K562 (cell line): ENCODE measurements around the gene CYTH1. TPM values are rescaled to one million over a fixed set of nuclear protein-coding genes. Genes with fewer than 3 reads are reported as not detected.
A peak's percentile ranks its signal among the peaks of the same experiment; 100 is the strongest.

ENCODE experiments used
- ATAC-seq: fragments of 200-7000 bp; cut with Tn5 transposase; 3 replicates; pipeline ENCODE4 v1.9.1; 2020; ENCODE audit warnings: moderate library complexity
- BruUV-seq: library from RNA; stranded (reverse); fragments of 400-500 nt; replicated peaks from 2 replicates; lab custom pipeline; 2021; lab: Mats Ljungman, UMichigan
- CTCF ChIA-PET: fragments of 300-600 bp; formaldehyde crosslinking; extraction: SDS; loops from one replicate; lab custom pipeline; 2021; ENCODE audit warnings: low intra/inter-chr PET ratio; lab: Yijun Ruan, JAX
- POLR2A ChIA-PET: fragments of 300-600, 350-650 bp; sonication (Branson Sonifier 250); formaldehyde crosslinking; extraction: SDS; loops from one replicate; lab custom pipeline; 2021; ENCODE audit warnings: antibody characterized with exemption, inconsistent platforms; lab: Yijun Ruan, JAX
- DNase-seq, 4 experiments: peaks; one replicate each; pipeline versions ENCODE4 v3.0.0 to v3.0.0-alpha.2; 2011 to 2018; ENCODE audit warnings: low spot score in 3 of 4, mixed read lengths in 3 of 4; ENCODE audit errors: extremely low read depth in 1 of 4
- FAIRE-seq: peaks from 2 replicates; lab custom pipeline; 2011; peaks lifted over from hg19 to GRCh38; lab: Jason Lieb, UNC
- H2AFZ ChIP-seq: 2 replicates; pipeline ENCODE4 v1.6.0; 2011; ENCODE audit warnings: low read depth, low read length, control low read depth, inconsistent platforms
- H3K27ac ChIP-seq: fragments of 200-600 bp; 3 replicates; pipeline ENCODE4 v1.8.0; 2011; ENCODE audit warnings: low read depth, mild to moderate bottlenecking, control low read depth, inconsistent platforms, low read length, moderate library complexity, mixed read lengths; ENCODE audit errors: extremely low read depth
- H3K27me3 ChIP-seq, 2 experiments: fragments of 300-600 bp in 1 of 2; 2 replicates in 1 of 2; 3 replicates in 1 of 2; pipeline versions ENCODE4 v1.6.0 to v1.8.0; 2011; ENCODE audit warnings: inconsistent platforms in 2 of 2, low read length in 2 of 2, mild to moderate bottlenecking in 1 of 2, mixed read lengths in 1 of 2, moderate library complexity in 1 of 2; ENCODE audit not compliant: control insufficient read depth in 2 of 2, insufficient read depth in 2 of 2
- H3K36me3 ChIP-seq: fragments of 300-600 bp; 3 replicates; pipeline ENCODE4 v1.8.0; 2011; ENCODE audit warnings: mild to moderate bottlenecking, low read length, inconsistent platforms; ENCODE audit not compliant: control insufficient read depth, insufficient read depth
- H3K4me1 ChIP-seq, 2 experiments: fragments of 200-600 bp in 1 of 2; replicated peaks in 1 of 2; 2 replicates in 1 of 2; 3 replicates in 1 of 2; pipeline versions ENCODE4 v1.5.1 to v1.8.0; 2011; ENCODE audit warnings: inconsistent platforms in 2 of 2, low read length in 2 of 2, mild to moderate bottlenecking in 1 of 2, mixed read lengths in 1 of 2, moderate library complexity in 1 of 2; ENCODE audit not compliant: control insufficient read depth in 2 of 2, insufficient read depth in 2 of 2
- H3K4me2 ChIP-seq: 2 replicates; pipeline ENCODE4 v1.6.1; 2011; ENCODE audit warnings: low read length, control low read depth, inconsistent platforms, mixed read lengths; ENCODE audit not compliant: insufficient read depth
- H3K4me3 ChIP-seq: fragments of 200-600 bp; sonication (generic), shearing (Covaris generic); 2 replicates; pipeline ENCODE4 v1.5.1; 2016; ENCODE audit warnings: control low read depth, inconsistent platforms
- H3K79me2 ChIP-seq: fragments of 200-600 bp; 3 replicates; pipeline ENCODE4 v1.8.0; 2011; ENCODE audit warnings: low read length, inconsistent platforms; ENCODE audit not compliant: control insufficient read depth, insufficient read depth
- H3K9ac ChIP-seq, 2 experiments: 2 replicates each; pipeline versions ENCODE4 v1.6.0 to v1.6.1; 2011; ENCODE audit warnings: low read depth in 2 of 2, low read length in 2 of 2, control low read depth in 1 of 2, inconsistent platforms in 1 of 2, mild to moderate bottlenecking in 1 of 2, mixed read lengths in 1 of 2; ENCODE audit not compliant: insufficient read depth in 1 of 2
- H3K9me1 ChIP-seq: one replicate; pipeline ENCODE4 v1.6.0; 2011; ENCODE audit warnings: inconsistent platforms, mild to moderate bottlenecking, low read length, moderate library complexity; ENCODE audit not compliant: control insufficient read depth, insufficient read depth
- H3K9me3 ChIP-seq: replicated peaks from 2 replicates; pipeline ENCODE4 v1.5.1; 2011; ENCODE audit warnings: low read depth, low read length, inconsistent platforms; ENCODE audit not compliant: control insufficient read depth, insufficient read depth
- H4K20me1 ChIP-seq: replicated peaks from 2 replicates; pipeline ENCODE4 v1.6.1; 2011; ENCODE audit warnings: low read length, inconsistent platforms, mixed read lengths; ENCODE audit not compliant: control insufficient read depth, insufficient read depth
- BRD9 ChIP-seq: fragments of 450-650 bp; IDR thresholded peaks from 2 replicates; pipeline ENCODE4 v1.6.1; 2018; ENCODE audit warnings: low read depth; ENCODE audit not compliant: partially characterized antibody
- DPF2 ChIP-seq: fragments of 450-650 bp; IDR thresholded peaks from 2 replicates; pipeline ENCODE4 v1.6.1; 2016
- GABPA ChIP-seq: fragments of 200-800 bp; sonication (Bioruptor generic); conservative IDR thresholded peaks from 2 replicates; pipeline ENCODE4 v1.6.1; 2016; ENCODE audit warnings: low read depth, missing genetic modification characterization, missing compliant biosample characterization
- KLF1 ChIP-seq: fragments of 450-650 bp; IDR thresholded peaks from 2 replicates; pipeline ENCODE4 v1.6.1; 2016; ENCODE audit warnings: missing genetic modification characterization, missing compliant biosample characterization
- NR4A1 ChIP-seq, 2 experiments: fragments of 250-450 bp in 1 of 2; fragments of 450-650 bp in 1 of 2; sonication (Bioruptor Pico) in 1 of 2; IDR thresholded peaks; 2 replicates each; pipeline versions ENCODE4 v1.4.0 to v1.6.1; 2016 to 2020; ENCODE audit warnings: mild to moderate bottlenecking in 2 of 2, missing compliant biosample characterization in 1 of 2, missing genetic modification characterization in 1 of 2, moderate library complexity in 1 of 2
- RUNX1 ChIP-seq: sonication (generic); IDR thresholded peaks from 2 replicates; pipeline ENCODE4 v1.6.1; 2016; ENCODE audit warnings: antibody characterized with exemption, low read depth
- ZFP1 ChIP-seq: fragments of 450-650 bp; formaldehyde crosslinking; IDR thresholded peaks from 2 replicates; pipeline ENCODE4 v1.4.0; 2020; ENCODE audit warnings: mild to moderate bottlenecking, mixed read lengths
- ZFP30 ChIP-seq: fragments of 250-450 bp; sonication (Bioruptor Pico); IDR thresholded peaks from 2 replicates; pipeline ENCODE4 v1.8.0; 2022; ENCODE audit warnings: moderate library complexity, mild to moderate bottlenecking, inconsistent platforms, borderline replicate concordance
- WGBS: fragments of 100-300 bp; shearing (Covaris generic); methylation state at CpG from one replicate; pipeline ENCODE4 v1.1.6; 2016; ENCODE audit warnings: low coverage, mixed read lengths; ENCODE audit not compliant: insufficient coverage; ENCODE audit errors: missing lambda C conversion rate; 5-methylcytosine and 5-hydroxymethylcytosine counted together
- in situ Hi-C: fragments of 300-500 bp; cut with MboI; formaldehyde crosslinking; loops from 4 replicates; pipeline ENCODE4 v1.15.0; 2018; ENCODE audit warnings: inconsistent platforms, mixed read lengths
- intact Hi-C: fragments of 100-400 bp; cut with micrococcal nuclease; formaldehyde crosslinking; loops from 2 replicates; pipeline ENCODE4 v1.14.2; 2022
- polyA plus RNA-seq, 8 experiments: library from polyadenylated mRNA; depleted of rRNA in 4 of 8; stranded (reverse) in 5 of 8; unstranded in 3 of 8; fragments of >200 nt; fragmentation: Nextera tagmentation in 2 of 8; fragmentation: Illumina TruSeq in 1 of 8; extraction: Ambion mirVana in 2 of 8; extraction: Trizol in 1 of 8; gene quantifications; 2 replicates each; pipeline versions ENCODE4 v1.2.1 to v1.2.3, GENCODE V29; 2011 to 2014; ENCODE audit warnings: inconsistent platforms in 1 of 8, missing spikeins in 1 of 8
- total RNA-seq, 7 experiments: library from RNA; depleted of rRNA in 6 of 7; stranded (reverse); fragments of >200 nt in 6 of 7; fragmentation: Illumina TruSeq in 2 of 7; extraction: Trizol in 2 of 7; gene quantifications; 2 replicates each; pipeline versions ENCODE4 v1.2.1 to v1.2.3, GENCODE V29; 2011 to 2021; ENCODE audit warnings: low replicate concordance in 1 of 7
- TF ChIP-seq, protein P1 (sequence below): fragments of 450-650 bp; IDR thresholded peaks from 2 replicates; pipeline ENCODE4 v1.6.1; 2016; ENCODE audit warnings: mild to moderate bottlenecking
- TF ChIP-seq, protein P2 (sequence below): fragments of 450-650 bp; conservative IDR thresholded peaks from 2 replicates; pipeline ENCODE4 v1.6.1; 2016; ENCODE audit warnings: missing genetic modification characterization, low read depth, mild to moderate bottlenecking, control low read depth, missing compliant biosample characterization
- TF ChIP-seq, protein P3 (sequence below): fragments of 250-450 bp; sonication (Bioruptor Pico); IDR thresholded peaks from 2 replicates; pipeline ENCODE4 v1.5.1; 2021; ENCODE audit warnings: mild to moderate bottlenecking
- TF ChIP-seq, protein P4 (sequence below): fragments of 250-450 bp; sonication (Bioruptor Pico); IDR thresholded peaks from 2 replicates; pipeline ENCODE4 v1.4.0; 2020
- TF ChIP-seq, protein P5 (sequence below): fragments of 450-650 bp; IDR thresholded peaks from 2 replicates; pipeline ENCODE4 v1.6.1; 2014; ENCODE audit warnings: low read depth, mild to moderate bottlenecking, moderate library complexity, borderline replicate concordance

CYTH1 gene
- total and polyA plus RNA-seq, 9 of the 15 experiments (the other 6 are each of a cell fraction or from before 2014, with no cell fraction given) = 0.52 to 27.7 (median 16.8) TPM

DNA sequence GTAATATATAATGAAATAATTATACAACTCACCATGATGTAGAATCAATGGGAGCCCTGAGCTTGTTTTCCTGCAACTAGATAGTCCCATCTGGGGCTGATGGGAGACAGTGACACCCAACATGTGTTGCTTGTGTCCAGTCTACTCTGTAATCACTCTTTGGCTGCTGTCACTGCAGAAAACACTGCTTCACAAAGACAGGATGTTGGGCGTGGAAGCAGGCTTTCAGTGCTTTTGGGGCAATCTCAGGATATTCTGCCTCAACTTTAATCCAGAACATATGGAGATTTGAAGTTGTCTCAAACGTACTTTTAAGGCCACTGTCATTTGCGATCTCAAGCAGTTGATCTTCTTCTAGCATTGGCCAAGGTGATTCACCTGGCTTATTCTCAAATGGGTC, 94.9 kb downstream of the CYTH1 start:
- Histone ChIP-seq H3K79me2 (no peaks in the 10 kb centered on the region), H3K4me3 (no peak overlapping the region), H4K20me1 (no peaks in the 10 kb centered on the region), H3K36me3 (peaks cover 19% of the 10 kb centered on the region; the same call in 2 of the 3 replicates), H3K27ac (no peak overlapping the region), H3K4me2 (no peak overlapping the region), H3K9me1 (no peaks in the 10 kb centered on the region), H3K9ac (no peak overlapping the region), H2AFZ (no peak overlapping the region), H3K9me3 (no peaks in the 10 kb centered on the region), H3K4me1 (no peaks in the 10 kb centered on the region), H3K27me3 (no peaks in the 10 kb centered on the region)
- no TSS peak for BruUV-seq
- FAIRE-seq (peak; percentile 6), ATAC-seq (no peak), DNase-seq (no peak)
- intact Hi-C loops (no loop called here), in situ Hi-C loops (no loop called here)
- ChIA-PET CTCF (no interaction called here), POLR2A (no interaction called here)
- WGBS = 82% methylated on average over 3 of the region's 3 CpGs
- TF ChIP-seq, protein P1, sequence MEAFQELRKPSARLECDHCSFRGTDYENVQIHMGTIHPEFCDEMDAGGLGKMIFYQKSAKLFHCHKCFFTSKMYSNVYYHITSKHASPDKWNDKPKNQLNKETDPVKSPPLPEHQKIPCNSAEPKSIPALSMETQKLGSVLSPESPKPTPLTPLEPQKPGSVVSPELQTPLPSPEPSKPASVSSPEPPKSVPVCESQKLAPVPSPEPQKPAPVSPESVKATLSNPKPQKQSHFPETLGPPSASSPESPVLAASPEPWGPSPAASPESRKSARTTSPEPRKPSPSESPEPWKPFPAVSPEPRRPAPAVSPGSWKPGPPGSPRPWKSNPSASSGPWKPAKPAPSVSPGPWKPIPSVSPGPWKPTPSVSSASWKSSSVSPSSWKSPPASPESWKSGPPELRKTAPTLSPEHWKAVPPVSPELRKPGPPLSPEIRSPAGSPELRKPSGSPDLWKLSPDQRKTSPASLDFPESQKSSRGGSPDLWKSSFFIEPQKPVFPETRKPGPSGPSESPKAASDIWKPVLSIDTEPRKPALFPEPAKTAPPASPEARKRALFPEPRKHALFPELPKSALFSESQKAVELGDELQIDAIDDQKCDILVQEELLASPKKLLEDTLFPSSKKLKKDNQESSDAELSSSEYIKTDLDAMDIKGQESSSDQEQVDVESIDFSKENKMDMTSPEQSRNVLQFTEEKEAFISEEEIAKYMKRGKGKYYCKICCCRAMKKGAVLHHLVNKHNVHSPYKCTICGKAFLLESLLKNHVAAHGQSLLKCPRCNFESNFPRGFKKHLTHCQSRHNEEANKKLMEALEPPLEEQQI = no peak
- TF ChIP-seq DPF2 (no peak), ZFP1 (CRISPR knock-in tag) (no peak), RUNX1 (no peak), ZFP30 (CRISPR knock-in tag) (no peak), GABPA (tag) (no peak), NR4A1 (CRISPR knock-in tag; IDR thresholded peaks at IDR 0.05) (no peak), NR4A1 (tag; IDR thresholded peaks at IDR 0.05) (no peak), KLF1 (tag) (no peak), BRD9 (no peak)
- TF ChIP-seq, protein P2, sequence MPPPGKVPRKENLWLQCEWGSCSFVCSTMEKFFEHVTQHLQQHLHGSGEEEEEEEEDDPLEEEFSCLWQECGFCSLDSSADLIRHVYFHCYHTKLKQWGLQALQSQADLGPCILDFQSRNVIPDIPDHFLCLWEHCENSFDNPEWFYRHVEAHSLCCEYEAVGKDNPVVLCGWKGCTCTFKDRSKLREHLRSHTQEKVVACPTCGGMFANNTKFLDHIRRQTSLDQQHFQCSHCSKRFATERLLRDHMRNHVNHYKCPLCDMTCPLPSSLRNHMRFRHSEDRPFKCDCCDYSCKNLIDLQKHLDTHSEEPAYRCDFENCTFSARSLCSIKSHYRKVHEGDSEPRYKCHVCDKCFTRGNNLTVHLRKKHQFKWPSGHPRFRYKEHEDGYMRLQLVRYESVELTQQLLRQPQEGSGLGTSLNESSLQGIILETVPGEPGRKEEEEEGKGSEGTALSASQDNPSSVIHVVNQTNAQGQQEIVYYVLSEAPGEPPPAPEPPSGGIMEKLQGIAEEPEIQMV (tag) = no peak
- TF ChIP-seq, protein P3, sequence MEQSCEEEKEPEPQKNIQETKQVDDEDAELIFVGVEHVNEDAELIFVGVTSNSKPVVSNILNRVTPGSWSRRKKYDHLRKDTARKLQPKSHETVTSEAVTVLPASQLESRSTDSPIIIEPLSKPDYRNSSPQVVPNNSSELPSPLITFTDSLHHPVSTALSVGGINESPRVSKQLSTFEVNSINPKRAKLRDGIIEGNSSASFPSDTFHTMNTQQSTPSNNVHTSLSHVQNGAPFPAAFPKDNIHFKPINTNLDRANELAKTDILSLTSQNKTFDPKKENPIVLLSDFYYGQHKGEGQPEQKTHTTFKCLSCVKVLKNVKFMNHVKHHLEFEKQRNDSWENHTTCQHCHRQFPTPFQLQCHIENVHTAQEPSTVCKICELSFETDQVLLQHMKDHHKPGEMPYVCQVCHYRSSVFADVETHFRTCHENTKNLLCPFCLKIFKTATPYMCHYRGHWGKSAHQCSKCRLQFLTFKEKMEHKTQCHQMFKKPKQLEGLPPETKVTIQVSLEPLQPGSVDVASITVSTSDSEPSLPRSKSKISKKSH (CRISPR knock-in tag) = no peak
- TF ChIP-seq, protein P4, sequence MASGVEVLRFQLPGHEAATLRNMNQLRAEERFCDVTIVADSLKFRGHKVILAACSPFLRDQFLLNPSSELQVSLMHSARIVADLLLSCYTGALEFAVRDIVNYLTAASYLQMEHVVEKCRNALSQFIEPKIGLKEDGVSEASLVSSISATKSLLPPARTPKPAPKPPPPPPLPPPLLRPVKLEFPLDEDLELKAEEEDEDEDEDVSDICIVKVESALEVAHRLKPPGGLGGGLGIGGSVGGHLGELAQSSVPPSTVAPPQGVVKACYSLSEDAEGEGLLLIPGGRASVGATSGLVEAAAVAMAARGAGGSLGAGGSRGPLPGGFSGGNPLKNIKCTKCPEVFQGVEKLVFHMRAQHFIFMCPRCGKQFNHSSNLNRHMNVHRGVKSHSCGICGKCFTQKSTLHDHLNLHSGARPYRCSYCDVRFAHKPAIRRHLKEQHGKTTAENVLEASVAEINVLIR (CRISPR knock-in tag) = no peak
- TF ChIP-seq, protein P5, sequence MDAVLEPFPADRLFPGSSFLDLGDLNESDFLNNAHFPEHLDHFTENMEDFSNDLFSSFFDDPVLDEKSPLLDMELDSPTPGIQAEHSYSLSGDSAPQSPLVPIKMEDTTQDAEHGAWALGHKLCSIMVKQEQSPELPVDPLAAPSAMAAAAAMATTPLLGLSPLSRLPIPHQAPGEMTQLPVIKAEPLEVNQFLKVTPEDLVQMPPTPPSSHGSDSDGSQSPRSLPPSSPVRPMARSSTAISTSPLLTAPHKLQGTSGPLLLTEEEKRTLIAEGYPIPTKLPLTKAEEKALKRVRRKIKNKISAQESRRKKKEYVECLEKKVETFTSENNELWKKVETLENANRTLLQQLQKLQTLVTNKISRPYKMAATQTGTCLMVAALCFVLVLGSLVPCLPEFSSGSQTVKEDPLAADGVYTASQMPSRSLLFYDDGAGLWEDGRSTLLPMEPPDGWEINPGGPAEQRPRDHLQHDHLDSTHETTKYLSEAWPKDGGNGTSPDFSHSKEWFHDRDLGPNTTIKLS = no peak
